SK-N-MC (cell line): Measurements from ENCODE around the gene IRF4.

ENCODE experiments used
- EZH2 ChIP-seq: fragments of 200-600 bp; sonication (generic); IDR thresholded peaks from one replicate; pipeline ENCODE4 v1.6.1; 2017; ENCODE audit warnings: antibody characterized with exemption
- FOXP2 ChIP-seq: optimal IDR thresholded peaks from 2 replicates; pipeline ENCODE3; 2011; ENCODE audit warnings: mild to moderate bottlenecking, moderate library complexity; ENCODE audit not compliant: insufficient read depth; ENCODE audit errors: extremely low read length, control extremely low read depth
- POLR2AphosphoS5 ChIP-seq: IDR thresholded peaks from 2 replicates; pipeline ENCODE4 v1.6.1; 2012; ENCODE audit warnings: mild to moderate bottlenecking, low read depth, low read length, borderline replicate concordance

GRCh38 chr6:454148-454991 lies 62.8 kb downstream of the IRF4 start:
- TF ChIP-seq POLR2AphosphoS5 (no peak), EZH2 (no peak), FOXP2 (no peak)
